Activated CD4-positive, alpha-beta memory T cell treated with anti-CD3 and anti-CD28 coated beads, Interleukin-2, amount 10 ng/mL, durations not matched to agents 7 days and 5 days (primary cell): ENCODE data around the gene THOC2. TPM values are rescaled to one million over a fixed set of nuclear protein-coding genes. Genes with fewer than 3 reads are reported as not detected.
"Not testable (repeated sequence)": the region's sequence is repeated elsewhere in the genome, so short reads cannot be mapped to it uniquely, and the experiment has no call there.

Experiments
- CTCF ChIA-PET: fragments of 350-600 bp; sonication (Branson Sonifier 250); formaldehyde crosslinking; loops from one replicate; lab custom pipeline; 2021; ENCODE audit warnings: antibody characterized with exemption, inconsistent platforms; lab: Charles Lee
- POLR2A ChIA-PET: fragments of 350-600 bp; sonication (Branson Sonifier 250); formaldehyde crosslinking; loops from one replicate; lab custom pipeline; 2021; ENCODE audit warnings: antibody characterized with exemption; lab: Charles Lee
- DNase-seq: peaks from one replicate; pipeline ENCODE4 v3.0.0-alpha.2; 2020
- H3K27ac Mint-ChIP-seq: one replicate; pipeline ENCODE4 v1.8.0; 2021; ENCODE audit warnings: mild to moderate bottlenecking, mixed read lengths
- H3K27me3 Mint-ChIP-seq: one replicate; pipeline ENCODE4 v1.8.0; 2021; ENCODE audit warnings: mixed read lengths
- H3K36me3 Mint-ChIP-seq: one replicate; pipeline ENCODE4 v1.8.0; 2021; ENCODE audit warnings: low read depth, mixed read lengths
- H3K4me1 Mint-ChIP-seq: one replicate; pipeline ENCODE4 v1.8.0; 2021; ENCODE audit warnings: mixed read lengths
- H3K4me3 Mint-ChIP-seq: one replicate; pipeline ENCODE4 v1.8.0; 2021; ENCODE audit warnings: mild to moderate bottlenecking, mixed read lengths
- H3K9me3 Mint-ChIP-seq: one replicate; pipeline ENCODE4 v1.8.0; 2021; ENCODE audit warnings: mixed read lengths
- total RNA-seq, 2 experiments: library from RNA; stranded (reverse); gene quantifications; one replicate each; pipeline ENCODE4 v1.2.3, GENCODE V29; 2021

THOC2 gene
- total RNA-seq, 2 experiments from 2014 or later: 78.7 to 87.3 TPM

GRCh38 chrX:123745511-123745910, 12.7 kb upstream of the THOC2 start:
- no peak overlapping the region for H3K4me3 Mint-ChIP-seq
- no peaks in the 10 kb centered on the region for H3K27me3 Mint-ChIP-seq
- no peaks in the 10 kb centered on the region for H3K9me3 Mint-ChIP-seq
- no peak for DNase-seq
- no peak overlapping the region for H3K27ac Mint-ChIP-seq
- POLR2A ChIA-PET: no interaction called here
- H3K4me1 Mint-ChIP-seq: peaks cover 2% of the 10 kb centered on the region
- CTCF ChIA-PET: no interaction called here
- no peaks in the 10 kb centered on the region for H3K36me3 Mint-ChIP-seq

DNA sequence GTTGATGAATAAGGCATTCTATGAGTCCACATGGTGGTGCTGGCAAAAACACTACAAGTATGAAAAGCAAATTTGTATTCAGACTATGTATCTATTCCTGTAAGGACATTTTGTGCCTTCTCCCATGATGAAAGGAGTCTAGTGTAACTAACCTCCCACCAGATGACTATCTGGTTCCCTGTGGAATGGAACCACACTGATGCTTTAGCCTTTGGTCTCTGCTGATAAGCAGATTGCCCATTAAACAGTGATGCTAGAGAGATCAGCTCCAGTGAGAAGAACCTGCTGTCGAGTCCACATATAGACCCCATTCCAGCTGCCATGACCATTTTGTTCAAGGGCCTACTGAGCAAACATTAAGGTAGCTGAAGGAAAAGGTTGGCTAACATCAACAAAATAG, 10.5 kb upstream of the THOC2 start:
- CTCF ChIA-PET: interaction anchor here (1.5 kb wide), 1 partner anchor 90 kb away, joined by 4 read pairs; no protein-coding TSS in a partner anchor

DNA sequence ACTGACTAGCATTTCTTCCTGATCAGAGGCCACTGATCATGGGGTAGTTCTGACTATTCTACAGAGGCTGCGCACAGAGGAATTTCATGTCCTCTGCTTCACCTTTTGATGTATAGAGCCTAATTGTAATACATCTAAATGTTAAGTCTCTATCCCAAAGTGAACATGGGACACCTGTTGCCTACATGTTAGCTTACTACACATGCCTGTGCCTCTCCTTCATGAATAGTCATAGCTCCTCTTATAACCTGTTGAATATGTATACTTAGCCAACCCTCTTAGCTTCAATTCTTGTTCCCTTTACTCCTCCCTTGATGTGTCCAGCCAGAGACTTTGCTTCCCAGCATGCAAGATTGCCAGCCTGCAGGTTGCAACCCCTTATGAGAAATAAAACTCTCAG, 9.6 kb upstream of the THOC2 start:
- DNase-seq: no peak
- POLR2A ChIA-PET: no interaction called here
- Mint-ChIP-seq H3K36me3 (no peaks in the 10 kb centered on the region), H3K4me1 (peaks cover 2% of the 10 kb centered on the region), H3K27me3 (peaks cover 2% of the 10 kb centered on the region), H3K4me3 (no peak overlapping the region), H3K9me3 (no peaks in the 10 kb centered on the region), H3K27ac (no peak overlapping the region)
- CTCF ChIA-PET: interaction anchor here (1.5 kb wide), 1 partner anchor 91 kb away, joined by 4 read pairs; no protein-coding TSS in a partner anchor

More for the DNA sequence above, 10.5 kb upstream of the THOC2 start:
- H3K9me3 Mint-ChIP-seq: no peaks in the 10 kb centered on the region
- no peak overlapping the region for H3K27ac Mint-ChIP-seq
- POLR2A ChIA-PET: no interaction called here
- H3K4me3 Mint-ChIP-seq: no peak overlapping the region
- peaks cover 2% of the 10 kb centered on the region for H3K4me1 Mint-ChIP-seq
- peaks cover 2% of the 10 kb centered on the region for H3K27me3 Mint-ChIP-seq
- DNase-seq: no peak
- H3K36me3 Mint-ChIP-seq: no peaks in the 10 kb centered on the region

DNA sequence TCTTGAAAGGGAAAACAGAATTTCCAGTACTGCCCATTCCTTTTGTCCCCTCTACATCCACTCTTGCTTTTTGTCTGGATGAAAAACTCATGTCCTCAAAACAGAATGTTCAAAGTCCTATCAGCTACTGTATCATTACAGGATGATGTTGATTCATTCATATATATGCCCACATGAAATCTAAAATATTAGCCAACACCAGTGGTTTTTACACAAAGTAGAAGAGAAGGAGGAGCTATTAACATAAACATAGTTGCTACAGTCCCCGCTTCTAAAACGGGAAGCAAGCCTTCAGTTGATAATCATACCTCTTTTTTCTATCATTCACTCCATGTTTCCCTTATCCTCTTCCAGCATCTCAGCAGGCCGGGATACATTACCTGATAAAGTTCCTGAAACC, 7.7 kb upstream of the THOC2 start:
- Mint-ChIP-seq H3K4me3 (no peak overlapping the region), H3K27me3 (peaks cover 2% of the 10 kb centered on the region), H3K4me1 (peaks cover 2% of the 10 kb centered on the region), H3K9me3 (no peaks in the 10 kb centered on the region), H3K36me3 (no peaks in the 10 kb centered on the region), H3K27ac (no peak overlapping the region)
- ChIA-PET POLR2A (no interaction called here), CTCF (no interaction called here)
- no peak for DNase-seq

GRCh38 chrX:123740006-123740405, 7.2 kb upstream of the THOC2 start:
- CTCF ChIA-PET: no interaction called here
- POLR2A ChIA-PET: no interaction called here
- DNase-seq: no peak
- Mint-ChIP-seq H3K36me3 (no peaks in the 10 kb centered on the region), H3K27me3 (peaks cover 2% of the 10 kb centered on the region), H3K9me3 (no peaks in the 10 kb centered on the region), H3K4me3 (no peak overlapping the region), H3K4me1 (peaks cover 2% of the 10 kb centered on the region), H3K27ac (no peak overlapping the region)

- H3K27ac Mint-ChIP-seq: no peak overlapping the region
- no peak overlapping the region for H3K4me3 Mint-ChIP-seq
- no peaks in the 10 kb centered on the region for H3K36me3 Mint-ChIP-seq
- H3K9me3 Mint-ChIP-seq: no peaks in the 10 kb centered on the region
- POLR2A ChIA-PET: no interaction called here
- peaks cover 2% of the 10 kb centered on the region for H3K4me1 Mint-ChIP-seq
- H3K27me3 Mint-ChIP-seq: peaks cover 2% of the 10 kb centered on the region
- CTCF ChIA-PET: no interaction called here
- DNase-seq: no peak
Observed at GRCh38 chrX:123739474-123739873, 6.6 kb upstream of the THOC2 start.

DNA sequence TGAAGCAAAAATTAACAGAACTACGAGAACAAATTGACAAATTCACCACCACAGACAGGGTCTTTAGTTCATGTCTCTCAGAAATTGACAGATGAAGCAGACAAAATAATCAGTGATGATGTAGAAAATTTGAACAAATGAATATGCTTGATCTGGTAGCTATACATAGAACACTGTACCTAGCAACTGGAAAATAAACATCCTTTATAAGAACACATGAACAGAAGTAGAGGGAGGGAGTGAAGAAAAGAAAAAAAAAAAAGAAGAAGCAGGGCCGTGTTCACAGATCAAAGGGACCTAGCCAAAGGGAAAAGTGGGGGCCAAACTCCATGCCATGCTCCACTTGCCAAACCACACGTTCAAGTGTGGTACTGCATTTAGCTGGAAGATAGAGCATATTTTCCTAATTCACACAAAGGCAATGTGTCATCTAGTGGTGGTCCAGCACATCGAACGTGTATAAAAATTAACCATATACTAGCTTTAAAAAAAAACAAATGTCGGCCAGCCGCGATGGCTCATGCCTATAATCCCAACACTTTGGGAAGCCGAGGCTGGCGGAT, 5.6 kb upstream of the THOC2 start:
- DNase-seq: no peak
- H3K9me3 Mint-ChIP-seq: no peaks in the 10 kb centered on the region
- no peak overlapping the region for H3K4me3 Mint-ChIP-seq
- H3K27ac Mint-ChIP-seq: no peak overlapping the region
- H3K4me1 Mint-ChIP-seq: peaks cover 2% of the 10 kb centered on the region
- no peaks in the 10 kb centered on the region for H3K36me3 Mint-ChIP-seq
- ChIA-PET CTCF (no interaction called here), POLR2A (no interaction called here)
- peaks cover 2% of the 10 kb centered on the region for H3K27me3 Mint-ChIP-seq

GRCh38 chrX:123736333-123736921, 3.6 kb upstream of the THOC2 start:
- Mint-ChIP-seq H3K4me1 (peaks cover 10% of the 10 kb centered on the region), H3K36me3 (peaks cover 5% of the 10 kb centered on the region), H3K27ac (no peak overlapping the region), H3K4me3 (no peak overlapping the region), H3K9me3 (no peaks in the 10 kb centered on the region), H3K27me3 (peaks cover 2% of the 10 kb centered on the region)
- ChIA-PET POLR2A (no interaction called here), CTCF (no interaction called here)
- no peak for DNase-seq

DNA sequence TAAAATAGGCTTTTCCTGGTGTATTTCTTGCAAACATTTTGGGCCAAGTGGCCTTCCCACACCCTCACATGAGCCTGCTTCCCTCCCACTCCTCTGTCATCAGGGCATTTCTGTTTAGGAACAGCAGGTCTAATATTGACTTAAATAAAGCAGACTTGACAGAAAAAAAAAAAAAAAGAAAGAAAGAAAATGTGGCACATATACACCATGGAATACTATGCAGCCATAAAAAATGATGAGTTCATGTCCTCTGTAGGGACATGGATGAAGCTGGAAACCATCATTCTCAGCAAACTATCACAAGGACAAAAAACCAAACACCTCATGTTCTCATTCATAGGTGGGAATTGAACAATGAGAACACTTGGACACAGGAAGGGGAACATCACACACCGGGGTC, 2.3 kb upstream of the THOC2 start:
- H3K36me3 Mint-ChIP-seq, CTCF ChIA-PET, H3K27me3 Mint-ChIP-seq, DNase-seq, H3K4me3 Mint-ChIP-seq, POLR2A ChIA-PET, H3K9me3 Mint-ChIP-seq, H3K27ac Mint-ChIP-seq: not testable (repeated sequence)
- peaks cover 21% of the 10 kb centered on the region for H3K4me1 Mint-ChIP-seq

- H3K9me3 Mint-ChIP-seq, H3K4me3 Mint-ChIP-seq, H3K36me3 Mint-ChIP-seq, H3K27ac Mint-ChIP-seq, POLR2A ChIA-PET, H3K27me3 Mint-ChIP-seq, CTCF ChIA-PET, DNase-seq: not testable (repeated sequence)
- peaks cover 29% of the 10 kb centered on the region for H3K4me1 Mint-ChIP-seq
Observed at GRCh38 chrX:123734079-123734478, 1.2 kb upstream of the THOC2 start.

DNA sequence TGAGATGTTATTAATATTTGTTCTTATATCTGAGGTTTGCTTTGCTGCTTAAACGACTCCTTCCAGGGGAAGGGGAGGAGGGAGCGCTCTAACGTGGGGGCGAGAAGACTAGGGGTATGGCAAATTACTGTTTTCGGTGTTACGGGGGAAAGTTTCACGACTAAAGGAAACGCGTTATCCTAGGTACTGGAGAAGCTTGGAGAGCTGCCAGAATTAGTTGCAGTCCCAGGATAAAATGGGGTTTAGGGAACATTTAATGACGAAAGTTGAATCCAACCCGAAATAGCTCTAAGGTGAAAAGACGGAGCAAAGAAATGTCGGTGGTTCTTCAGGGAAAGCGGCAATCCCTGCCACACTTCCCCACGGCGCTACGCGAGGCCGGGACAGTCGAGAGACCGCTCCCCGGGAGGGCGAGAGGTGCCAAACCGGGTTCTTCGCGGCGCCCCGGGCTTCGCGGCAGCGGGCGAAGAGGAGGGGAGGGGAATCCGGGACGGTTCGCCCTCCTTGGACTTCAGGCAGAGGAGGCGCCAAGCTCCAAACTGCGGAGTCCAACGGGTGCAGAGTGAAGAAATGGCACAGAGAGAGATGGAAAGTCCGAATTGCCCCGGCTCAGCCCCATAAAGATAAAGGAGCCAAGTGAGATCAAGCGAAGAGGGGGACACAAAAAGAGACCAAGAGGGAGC, 724 bp downstream of the THOC2 start:
- Mint-ChIP-seq H3K4me3 (peak overlapping the region; percentile 92), H3K27ac (peak overlapping the region; percentile 83), H3K27me3 (no peaks in the 10 kb centered on the region), H3K9me3 (no peaks in the 10 kb centered on the region), H3K4me1 (peaks cover 42% of the 10 kb centered on the region), H3K36me3 (peaks cover 9% of the 10 kb centered on the region)
- ChIA-PET CTCF (interaction anchor here (0.6 kb wide), 2 partner anchors 19 to 34 kb away, joined by 3 read pairs; no protein-coding TSS in a partner anchor), POLR2A (interaction anchor here (1.1 to 2.3 kb wide), 3 partner anchors 11 to 228 kb away, joined by 3 to 8 read pairs (median 3); no protein-coding TSS in a partner anchor)
- DNase-seq: peak; percentile 17

DNA sequence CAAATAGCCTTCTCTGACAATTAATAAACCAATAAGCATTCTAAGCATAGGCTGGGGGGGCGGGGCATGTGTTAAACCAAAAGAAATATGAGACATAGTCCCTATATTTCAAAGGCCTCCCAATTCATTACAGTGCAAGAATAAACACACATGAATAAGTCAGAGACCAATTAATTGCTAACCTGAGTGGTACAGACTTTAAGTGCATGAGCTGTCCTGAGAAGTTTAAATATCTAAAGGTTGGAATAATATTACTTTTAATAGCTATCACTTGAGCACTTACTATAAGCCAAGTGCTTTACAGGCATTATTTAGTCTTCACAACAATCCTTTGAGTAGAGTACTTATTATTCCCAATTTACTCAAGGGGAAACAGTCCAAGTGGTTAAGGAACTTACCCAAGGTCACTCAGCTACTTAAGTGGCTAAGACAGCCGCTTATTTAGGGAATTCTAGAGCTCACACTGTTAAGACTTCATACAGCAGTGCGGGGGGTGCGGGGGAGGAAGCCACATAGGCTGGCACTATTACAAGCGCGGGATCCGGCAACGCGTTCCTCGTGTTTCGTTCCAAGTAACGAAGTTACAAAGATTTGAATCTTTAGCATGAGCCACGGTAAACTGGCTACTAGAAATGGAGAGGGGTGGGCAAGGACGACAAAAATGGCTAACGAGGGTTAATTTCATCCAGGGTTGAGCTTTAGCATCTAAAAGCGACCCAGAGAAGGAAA, 1.4 kb downstream of the THOC2 start:
- Mint-ChIP-seq H3K36me3 (peaks cover 9% of the 10 kb centered on the region), H3K27me3 (no peaks in the 10 kb centered on the region), H3K4me3 (peak overlapping the region; percentile 92), H3K4me1 (peaks cover 42% of the 10 kb centered on the region), H3K9me3 (no peaks in the 10 kb centered on the region), H3K27ac (peak overlapping the region; percentile 83)
- peak; percentile 26 for DNase-seq
- ChIA-PET CTCF (interaction anchor here (0.6 kb wide), 1 partner anchor 18 kb away, joined by 3 read pairs; no protein-coding TSS in a partner anchor), POLR2A (interaction anchor here (1.3 to 2.3 kb wide), 2 partner anchors 11 to 228 kb away, joined by 3 to 8 read pairs; no protein-coding TSS in a partner anchor)

DNA sequence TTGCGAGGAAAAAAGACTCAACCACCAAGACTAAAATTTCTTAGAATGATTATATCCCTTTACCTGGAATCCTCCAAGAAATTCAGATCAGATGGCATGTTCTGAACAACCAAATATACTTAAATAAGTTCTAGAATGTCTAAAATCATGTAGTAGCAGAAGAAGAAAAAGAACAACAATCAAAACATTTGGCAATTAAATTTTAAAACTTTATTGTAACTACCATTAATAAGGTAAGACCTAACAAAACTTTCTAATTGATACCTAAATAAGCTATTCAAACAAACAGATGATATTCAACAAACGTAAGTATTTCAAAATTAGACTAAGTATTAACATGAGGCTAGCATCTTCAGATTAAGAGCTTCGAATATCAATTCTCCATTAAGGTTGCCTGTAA, 4.3 kb downstream of the THOC2 start:
- ChIA-PET CTCF (interaction anchor here (0.6 kb wide), 1 partner anchor 9 kb away, joined by 3 read pairs; no protein-coding TSS in a partner anchor), POLR2A (no interaction called here)
- H3K4me3 Mint-ChIP-seq: peak overlapping the region; percentile 2
- H3K36me3 Mint-ChIP-seq: peaks cover 14% of the 10 kb centered on the region
- no peak overlapping the region for H3K27ac Mint-ChIP-seq
- DNase-seq: no peak
- no peaks in the 10 kb centered on the region for H3K9me3 Mint-ChIP-seq
- H3K4me1 Mint-ChIP-seq: peaks cover 43% of the 10 kb centered on the region
- H3K27me3 Mint-ChIP-seq: no peaks in the 10 kb centered on the region
